Naive B cell (primary cell): ENCODE data around the gene RIMBP2. TPM values are rescaled to one million over a fixed set of nuclear protein-coding genes. Genes with fewer than 3 reads are reported as not detected.
"Not testable (repeated sequence)": the region's sequence is repeated elsewhere in the genome, so short reads cannot be mapped to it uniquely, and the experiment has no call there.

Experiments
- ATAC-seq, 2 donors: fragments of 150-1000 bp; cut with Tn5 transposase; 2 replicates each; pipeline ENCODE4 v1.10.0; 2021; ENCODE audit warnings: low read depth in 2 of 2, mild to moderate bottlenecking in 2 of 2, moderate library complexity in 2 of 2
- DNase-seq: peaks from one replicate; pipeline ENCODE4 v3.0.0; 2022
- H3K27ac Mint-ChIP-seq, 6 donors: one replicate each; pipeline ENCODE4 v1.8.0; 2020 to 2022; ENCODE audit warnings: mild to moderate bottlenecking in 6 of 6, mixed read lengths in 6 of 6, moderate library complexity in 5 of 6, inconsistent platforms in 2 of 6
- H3K27me3 Mint-ChIP-seq, 3 donors: one replicate each; pipeline ENCODE4 v1.8.0; 2021 to 2022; ENCODE audit warnings: mixed read lengths in 3 of 3, mild to moderate bottlenecking in 1 of 3
- H3K36me3 Mint-ChIP-seq, 2 donors: one replicate each; pipeline ENCODE4 v1.8.0; 2020 to 2022; ENCODE audit warnings: mixed read lengths in 2 of 2, inconsistent platforms in 1 of 2, mild to moderate bottlenecking in 1 of 2
- H3K4me1 Mint-ChIP-seq, 3 donors: one replicate each; pipeline ENCODE4 v1.8.0; 2020 to 2022; ENCODE audit warnings: mixed read lengths in 3 of 3, inconsistent platforms in 1 of 3, mild to moderate bottlenecking in 1 of 3, moderate library complexity in 1 of 3
- H3K4me3 Mint-ChIP-seq, 8 donors: one replicate each; pipeline ENCODE4 v1.8.0; 2020 to 2022; ENCODE audit warnings: mild to moderate bottlenecking in 8 of 8, mixed read lengths in 8 of 8, moderate library complexity in 8 of 8, inconsistent platforms in 2 of 8
- H3K9me3 Mint-ChIP-seq, 7 donors: one replicate each; pipeline ENCODE4 v1.8.0; 2020 to 2022; ENCODE audit warnings: mixed read lengths in 7 of 7, mild to moderate bottlenecking in 5 of 7, inconsistent platforms in 2 of 7, moderate library complexity in 1 of 7
- polyA plus RNA-seq, 6 donors: library from polyadenylated mRNA; unstranded; fragments of 300-500 nt; fragmentation: Illumina TruSeq; gene quantifications; one replicate each; pipeline ENCODE4 v1.2.3, GENCODE V29; 2021; ENCODE audit warnings: low read depth in 6 of 6

The RIMBP2 gene
- polyA plus RNA-seq, 6 donors from 2014 or later, result 0.04 TPM; not detected in 5

DNA sequence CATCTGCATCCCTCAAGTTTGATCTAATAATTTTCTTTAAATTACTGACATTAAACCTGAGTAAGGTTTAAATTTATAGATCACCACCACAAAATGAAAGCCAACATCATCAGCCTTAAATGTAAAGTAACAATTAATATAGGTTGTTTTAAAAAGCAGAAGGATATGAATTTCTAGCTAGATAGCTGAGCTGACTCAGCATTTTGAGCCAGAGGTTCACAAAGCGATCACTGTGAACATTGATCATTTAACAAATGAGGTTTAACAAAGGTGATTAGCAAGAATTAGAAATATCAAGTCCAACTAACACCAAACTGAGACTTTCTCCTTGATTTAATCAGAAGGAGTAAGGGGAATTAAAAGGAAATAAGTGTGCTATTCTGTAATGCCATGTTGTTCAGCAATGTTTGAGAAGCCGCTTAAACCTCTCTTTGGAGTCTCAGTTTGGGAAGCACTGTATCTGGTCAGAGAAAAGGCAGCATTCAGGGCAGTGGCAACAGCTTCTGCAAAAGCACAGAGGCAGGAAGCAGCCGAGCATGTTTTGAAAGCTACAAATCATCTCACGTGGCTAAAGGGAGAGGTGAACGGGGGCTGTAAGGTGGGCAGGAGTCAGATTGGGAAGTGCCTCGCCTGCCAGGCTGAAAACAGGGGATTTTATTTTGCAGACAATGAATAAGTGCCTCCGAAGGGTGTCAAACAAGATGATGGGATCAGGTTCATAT, 19.6 kb downstream of the RIMBP2 start:
- Mint-ChIP-seq H3K27ac (no peak overlapping the region), H3K9me3 (peaks cover 0 to 2% (median 0%) of the 10 kb centered on the region in 7 donors), H3K36me3 (no peaks in the 10 kb centered on the region), H3K4me1 (no peaks in the 10 kb centered on the region), H3K27me3 (peaks cover 23 to 50% (median 27%) of the 10 kb centered on the region in 3 donors), H3K4me3 (no peak overlapping the region)
- DNase-seq (no peak), ATAC-seq (no peak)

DNA sequence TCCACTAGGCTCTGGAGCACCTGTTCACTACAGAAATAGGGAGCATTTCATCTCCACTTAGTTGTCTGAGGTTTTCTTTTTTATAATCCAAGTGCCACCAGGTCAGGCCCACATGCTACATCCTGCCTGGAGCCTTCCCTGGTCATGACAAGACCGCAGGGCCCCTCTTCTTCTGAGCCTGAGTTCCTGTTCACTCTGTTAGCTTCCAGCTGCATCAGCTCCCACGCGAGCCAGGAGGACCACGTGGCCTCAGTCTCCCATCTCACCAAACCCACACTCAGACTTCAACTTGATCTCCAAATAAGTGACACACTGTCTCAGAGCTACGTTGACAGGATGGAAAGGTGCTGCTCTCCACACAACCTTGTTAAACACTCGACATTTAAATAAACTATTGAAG, 21.0 kb downstream of the RIMBP2 start:
- no peak overlapping the region for H3K4me3 Mint-ChIP-seq
- no peak for ATAC-seq
- no peak for DNase-seq
- no peaks in the 10 kb centered on the region for H3K36me3 Mint-ChIP-seq
- no peaks in the 10 kb centered on the region for H3K4me1 Mint-ChIP-seq
- peaks cover 0 to 2% (median 0%) of the 10 kb centered on the region in 7 donors for H3K9me3 Mint-ChIP-seq
- H3K27ac Mint-ChIP-seq, result no peak overlapping the region
- peaks cover 24 to 50% (median 27%) of the 10 kb centered on the region in 3 donors for H3K27me3 Mint-ChIP-seq

DNA sequence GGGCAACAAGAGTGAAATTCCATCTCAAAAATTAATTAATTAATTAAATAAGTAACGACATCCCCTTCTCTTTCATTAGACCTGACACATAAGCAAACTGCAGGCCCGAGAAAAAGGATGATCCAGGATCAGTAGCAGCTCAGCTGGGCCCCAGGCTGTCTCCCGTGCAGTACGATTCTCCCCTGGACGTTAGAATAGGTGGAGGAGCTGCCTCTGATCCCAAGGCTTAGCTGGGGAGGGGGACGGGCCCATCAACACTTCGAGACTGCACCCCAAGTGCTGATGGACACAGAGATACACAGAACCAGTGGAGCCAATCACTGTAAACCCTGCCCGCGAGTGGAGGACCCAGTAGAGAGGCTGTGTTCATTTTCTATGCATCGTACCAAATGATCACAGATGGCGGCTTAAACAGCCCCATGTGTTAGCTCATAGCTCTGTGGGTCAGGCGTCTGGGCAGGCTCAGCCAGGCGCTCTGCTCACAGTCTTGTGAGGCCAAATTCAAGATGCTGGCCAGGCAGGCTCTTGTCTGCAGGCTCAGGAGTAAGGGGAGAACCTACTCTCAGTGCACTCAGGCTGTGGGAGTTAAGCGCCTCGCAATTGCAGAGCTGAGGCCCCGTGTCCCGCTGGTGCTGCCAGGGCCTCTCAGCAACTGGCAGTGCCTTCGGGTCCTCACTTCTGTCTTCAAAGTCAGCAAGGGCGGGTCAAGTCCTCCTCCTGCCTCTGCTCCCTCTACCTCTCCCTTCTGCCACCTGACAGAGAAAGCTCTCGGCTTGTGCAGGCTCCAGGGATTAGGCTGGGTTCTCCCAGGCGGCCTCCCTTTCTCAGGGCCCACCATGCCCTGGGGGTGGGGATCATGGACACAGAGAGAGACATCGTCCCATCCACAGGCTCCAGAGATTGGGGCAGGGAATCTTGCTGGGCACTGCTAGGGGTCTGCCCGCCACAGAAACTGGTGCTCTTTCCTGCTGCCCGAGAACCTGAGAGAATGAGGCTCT, 26.4 kb downstream of the RIMBP2 start:
- H3K27me3 Mint-ChIP-seq, result peaks cover 11 to 36% (median 27%) of the 10 kb centered on the region in 3 donors
- H3K4me1 Mint-ChIP-seq, result no peaks in the 10 kb centered on the region
- H3K4me3 Mint-ChIP-seq, result no peak overlapping the region
- no peak overlapping the region for H3K27ac Mint-ChIP-seq
- H3K36me3 Mint-ChIP-seq, result no peaks in the 10 kb centered on the region
- no peak for DNase-seq
- no peaks in the 10 kb centered on the region for H3K9me3 Mint-ChIP-seq
- no peak for ATAC-seq

DNA sequence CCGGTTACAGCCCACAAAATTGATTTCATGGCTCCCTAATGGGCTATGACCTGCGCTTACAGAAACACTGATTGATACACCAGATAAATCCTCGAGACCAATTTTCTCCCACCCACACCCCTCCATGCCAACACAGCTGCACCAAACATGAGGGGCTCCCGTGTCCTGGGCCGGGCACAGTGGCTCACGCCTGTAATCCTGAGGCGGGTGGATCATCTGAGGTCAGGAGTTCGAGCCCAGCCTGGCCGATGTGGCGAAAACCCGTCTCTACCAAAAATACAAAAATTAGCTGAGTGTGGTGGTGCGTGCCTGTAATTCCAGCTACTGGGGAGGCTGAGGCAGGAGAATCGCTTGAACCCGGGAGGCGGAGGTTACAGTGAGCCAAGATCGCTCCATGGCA, 27.1 kb downstream of the RIMBP2 start:
- H3K9me3 Mint-ChIP-seq, H3K36me3 Mint-ChIP-seq, ATAC-seq, H3K27ac Mint-ChIP-seq, H3K4me3 Mint-ChIP-seq, H3K4me1 Mint-ChIP-seq, DNase-seq: not testable (repeated sequence)
- H3K27me3 Mint-ChIP-seq, result peaks cover 11 to 29% (median 21%) of the 10 kb centered on the region in 3 donors

DNA sequence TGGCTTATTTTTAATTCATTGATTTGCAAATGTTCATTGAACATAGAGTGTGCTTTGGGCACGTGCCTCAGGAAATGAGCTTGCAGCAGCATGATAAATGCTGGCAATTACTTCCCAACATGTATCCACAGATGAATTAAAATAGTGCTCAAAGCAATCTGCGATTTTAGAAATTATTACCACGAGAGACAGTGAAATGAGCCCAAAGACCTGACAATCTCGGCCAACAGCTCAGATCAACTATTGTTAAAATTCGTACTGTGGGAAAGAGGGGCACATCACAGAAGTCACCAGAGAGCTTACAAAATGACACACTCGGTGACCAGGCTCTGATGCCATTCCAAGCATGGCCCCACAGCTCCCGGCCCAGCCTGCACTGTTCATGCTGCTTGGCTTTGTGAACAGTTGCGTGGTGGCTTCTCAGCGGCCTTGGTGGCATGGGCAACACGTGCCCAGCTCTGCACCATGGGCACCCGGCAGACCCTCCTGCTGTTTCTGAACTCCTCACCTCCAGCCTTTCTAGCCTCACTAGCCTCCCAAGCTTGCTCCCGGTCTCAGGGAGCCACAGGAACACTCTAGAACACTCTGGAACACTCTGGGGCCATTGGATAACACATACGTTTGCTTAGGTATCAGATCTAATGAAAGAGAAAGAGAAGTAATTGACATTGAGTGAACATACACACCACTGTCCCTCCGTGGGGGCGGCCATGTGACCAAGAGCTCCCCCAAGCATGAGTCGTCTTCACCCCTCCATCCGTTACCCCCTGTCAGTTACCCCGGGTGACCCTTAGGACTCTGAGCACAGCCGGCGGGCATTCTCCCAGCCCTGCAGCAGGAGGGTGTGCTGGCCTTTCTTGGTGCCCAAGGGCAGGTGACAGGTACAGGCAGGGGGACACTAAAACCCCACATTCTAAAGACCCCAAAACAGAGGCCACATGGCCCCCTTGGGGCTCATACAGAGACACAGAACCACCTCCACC, 28.0 kb downstream of the RIMBP2 start:
- Mint-ChIP-seq H3K4me1 (no peaks in the 10 kb centered on the region), H3K27me3 (peaks cover 9 to 21% (median 21%) of the 10 kb centered on the region in 3 donors), H3K9me3 (no peaks in the 10 kb centered on the region), H3K27ac (no peak overlapping the region), H3K4me3 (no peak overlapping the region), H3K36me3 (no peaks in the 10 kb centered on the region)
- no peak for DNase-seq
- ATAC-seq, result no peak

DNA sequence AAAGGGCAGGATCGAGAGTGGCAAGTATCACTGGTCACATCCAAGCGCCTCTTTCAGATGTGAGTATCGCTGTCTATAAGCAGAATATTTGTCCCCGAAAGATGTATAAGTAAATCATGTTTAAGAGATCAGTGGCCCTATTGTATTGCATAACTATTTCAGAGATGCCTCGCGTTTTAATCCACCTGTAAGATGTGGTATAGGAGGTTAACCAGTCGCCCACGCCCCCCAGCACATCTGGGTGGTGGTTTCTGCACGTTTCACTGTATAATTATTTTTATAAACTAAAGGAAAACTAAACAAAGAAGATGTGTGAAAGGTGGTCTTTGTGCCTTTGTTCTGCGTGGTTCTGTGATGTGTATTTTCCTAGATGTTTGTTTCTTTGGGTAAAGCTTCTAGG, 28.9 kb downstream of the RIMBP2 start:
- H3K9me3 Mint-ChIP-seq, result peaks cover 0 to 3% (median 0%) of the 10 kb centered on the region in 7 donors
- H3K4me1 Mint-ChIP-seq, result no peaks in the 10 kb centered on the region
- H3K4me3 Mint-ChIP-seq, result no peak overlapping the region
- no peak overlapping the region for H3K27ac Mint-ChIP-seq
- no peak for ATAC-seq
- peaks cover 6 to 17% (median 13%) of the 10 kb centered on the region in 3 donors for H3K27me3 Mint-ChIP-seq
- H3K36me3 Mint-ChIP-seq, result no peaks in the 10 kb centered on the region
- no peak for DNase-seq

DNA sequence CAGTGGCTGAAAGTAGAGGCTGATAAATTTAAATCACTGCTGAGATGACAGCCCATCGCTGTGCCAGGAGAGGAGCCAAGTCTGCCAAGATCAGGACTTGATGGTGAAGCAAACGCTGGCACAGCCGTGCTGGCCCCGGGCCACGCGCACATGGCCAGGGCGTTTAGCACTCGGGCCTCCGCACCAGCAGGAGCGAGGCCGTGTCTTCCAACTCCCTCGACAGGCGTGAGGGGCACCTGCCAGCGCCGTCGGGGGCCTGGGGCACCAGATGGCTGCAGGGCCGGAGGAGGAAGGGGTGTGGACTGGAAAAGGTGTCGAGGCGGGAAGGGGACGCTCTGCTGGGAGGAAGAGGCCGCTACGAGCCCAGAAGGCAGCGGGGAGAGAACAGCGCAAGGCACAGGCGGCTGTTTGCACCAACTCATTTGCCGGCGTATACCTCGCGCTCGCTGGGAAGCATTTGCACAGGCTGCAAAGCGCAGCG, 29.5 kb downstream of the RIMBP2 start:
- no peak overlapping the region for H3K27ac Mint-ChIP-seq
- peaks cover 1 to 17% (median 13%) of the 10 kb centered on the region in 3 donors for H3K27me3 Mint-ChIP-seq
- no peaks in the 10 kb centered on the region for H3K4me1 Mint-ChIP-seq
- H3K36me3 Mint-ChIP-seq, result no peaks in the 10 kb centered on the region
- ATAC-seq (no peak), DNase-seq (no peak)
- peaks cover 0 to 3% (median 0%) of the 10 kb centered on the region in 7 donors for H3K9me3 Mint-ChIP-seq
- H3K4me3 Mint-ChIP-seq, result no peak overlapping the region

DNA sequence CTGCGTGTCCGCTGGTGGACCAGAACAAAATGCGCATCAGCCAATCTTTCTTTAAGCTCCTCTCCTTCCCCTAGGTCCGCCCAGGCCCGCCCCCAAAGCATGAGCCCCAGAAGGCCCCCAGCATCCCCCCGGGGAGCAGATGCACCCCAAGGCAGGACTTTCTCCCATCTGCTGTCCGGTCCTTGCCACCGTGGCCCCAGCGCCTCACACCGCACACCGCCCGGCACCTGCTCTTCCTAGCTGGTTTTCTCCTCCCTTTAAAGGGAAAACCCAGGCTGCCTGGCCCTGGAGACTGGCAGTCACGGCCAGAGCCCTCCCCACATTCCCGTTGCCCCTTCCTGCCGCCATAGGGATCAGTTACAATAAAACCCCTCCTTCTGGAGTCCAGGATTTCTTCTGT, 30.2 kb downstream of the RIMBP2 start:
- H3K27ac Mint-ChIP-seq, result no peak overlapping the region

DNA sequence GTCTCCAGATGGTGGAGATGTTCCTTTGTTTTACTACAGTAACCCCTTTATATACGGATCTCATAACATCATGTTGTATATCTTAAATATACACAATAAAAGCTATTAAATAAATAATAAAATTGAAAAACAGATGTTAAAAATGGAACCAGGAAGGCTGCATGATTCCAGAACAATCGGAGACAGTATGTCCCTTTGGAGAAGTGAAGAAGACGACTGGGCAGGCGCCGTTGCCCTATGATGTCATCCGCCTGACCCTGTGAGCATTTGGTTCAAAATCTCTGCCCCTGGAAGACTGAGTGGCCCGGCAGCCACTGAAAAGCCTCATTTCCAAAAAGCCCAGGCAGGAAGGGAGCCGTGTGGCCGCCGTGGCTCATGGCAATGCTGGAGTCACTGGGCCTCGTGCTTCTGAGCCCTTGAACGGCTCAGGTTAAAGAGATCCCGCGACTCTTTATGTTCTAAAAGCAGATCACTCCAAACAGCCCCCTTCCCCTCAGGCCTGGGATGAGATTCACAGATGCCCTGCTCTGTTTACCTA, 30.8 kb downstream of the RIMBP2 start:
- no peak for ATAC-seq
- peaks cover 0 to 17% (median 13%) of the 10 kb centered on the region in 3 donors for H3K27me3 Mint-ChIP-seq
- no peak for DNase-seq
- no peak overlapping the region for H3K4me3 Mint-ChIP-seq
- peaks cover 0 to 3% (median 0%) of the 10 kb centered on the region in 7 donors for H3K9me3 Mint-ChIP-seq
- H3K4me1 Mint-ChIP-seq, result no peaks in the 10 kb centered on the region
- H3K36me3 Mint-ChIP-seq, result no peaks in the 10 kb centered on the region
- no peak overlapping the region for H3K27ac Mint-ChIP-seq

More for the DNA sequence above, 30.2 kb downstream of the RIMBP2 start:
- peaks cover 0 to 3% (median 0%) of the 10 kb centered on the region in 7 donors for H3K9me3 Mint-ChIP-seq
- peaks cover 0 to 17% (median 13%) of the 10 kb centered on the region in 3 donors for H3K27me3 Mint-ChIP-seq
- no peak overlapping the region for H3K4me3 Mint-ChIP-seq
- DNase-seq (no peak), ATAC-seq (no peak)
- H3K4me1 Mint-ChIP-seq, result no peaks in the 10 kb centered on the region
- no peaks in the 10 kb centered on the region for H3K36me3 Mint-ChIP-seq

DNA sequence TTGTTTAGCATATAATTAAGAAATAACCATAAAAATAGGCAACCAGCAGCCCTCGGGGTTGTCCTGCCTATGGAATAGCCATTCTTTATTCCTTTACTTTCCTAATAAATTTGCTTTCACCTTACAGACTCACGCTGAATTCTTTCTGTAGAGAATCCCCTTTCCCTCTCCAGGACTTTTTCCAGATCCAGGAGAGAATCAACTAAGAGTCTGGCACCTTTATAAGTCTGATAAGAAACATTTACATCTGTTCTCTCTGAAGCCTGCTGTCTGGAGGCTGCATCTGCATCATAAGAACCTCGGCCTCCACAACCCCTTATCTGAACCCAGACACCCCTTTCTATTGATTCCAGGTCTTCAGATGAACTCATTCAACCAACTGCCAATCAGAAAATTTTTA, 32.3 kb downstream of the RIMBP2 start:
- Mint-ChIP-seq H3K36me3 (no peaks in the 10 kb centered on the region), H3K27me3 (peaks cover 0 to 17% (median 13%) of the 10 kb centered on the region in 3 donors), H3K4me1 (no peaks in the 10 kb centered on the region), H3K4me3 (no peak overlapping the region), H3K9me3 (peaks cover 0 to 3% (median 0%) of the 10 kb centered on the region in 7 donors), H3K27ac (no peak overlapping the region)
- ATAC-seq (no peak), DNase-seq (no peak)

DNA sequence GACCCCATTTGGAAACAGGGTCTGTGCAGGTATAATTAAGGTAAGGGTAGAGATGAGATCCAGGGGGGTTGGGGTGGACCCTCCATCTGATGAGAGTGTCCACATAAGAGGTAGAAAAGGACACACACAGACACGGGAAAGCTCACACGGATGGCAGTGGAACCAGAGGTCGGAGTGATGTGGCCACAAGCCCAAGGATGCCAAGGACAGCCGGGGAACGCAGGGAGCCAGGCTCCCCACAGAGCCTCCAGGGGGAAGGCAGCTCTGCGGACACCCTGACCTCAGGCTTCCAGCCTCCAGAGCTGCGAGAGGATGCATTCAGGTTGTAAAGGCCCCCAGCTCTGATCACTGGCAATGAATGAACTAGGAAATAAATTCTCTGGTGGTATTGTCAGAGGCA, 33.0 kb downstream of the RIMBP2 start:
- Mint-ChIP-seq H3K27ac (no peak overlapping the region), H3K4me3 (no peak overlapping the region), H3K27me3 (peaks cover 0 to 13% (median 11%) of the 10 kb centered on the region in 3 donors), H3K4me1 (no peaks in the 10 kb centered on the region), H3K9me3 (peaks cover 0 to 3% (median 0%) of the 10 kb centered on the region in 7 donors), H3K36me3 (no peaks in the 10 kb centered on the region)
- ATAC-seq (no peak), DNase-seq (no peak)

DNA sequence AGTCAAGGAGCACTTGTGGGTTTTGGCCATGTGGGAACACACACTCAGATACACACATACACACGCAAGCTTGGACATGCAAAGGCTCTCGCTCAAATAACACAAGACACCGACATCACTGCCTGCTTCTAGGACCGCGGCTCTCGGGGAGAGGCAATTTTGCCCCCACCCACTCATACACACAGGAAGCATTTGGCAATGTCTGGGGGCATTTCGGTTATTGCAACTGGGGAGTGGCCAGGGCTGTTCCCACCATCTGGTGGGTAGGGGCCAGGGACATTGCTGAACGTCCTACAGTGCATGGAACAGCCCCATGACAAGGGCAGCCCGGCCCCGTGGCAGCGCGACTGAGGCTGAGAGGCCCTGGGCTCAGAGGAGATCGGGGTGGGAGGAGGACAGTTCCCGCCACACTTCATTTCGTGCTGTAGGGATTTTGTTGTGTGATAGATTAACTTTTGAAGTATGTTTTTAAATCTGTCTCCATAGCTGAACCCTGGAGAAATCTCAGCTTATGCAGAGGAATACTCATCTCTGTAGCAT, 35.6 kb downstream of the RIMBP2 start:
- DNase-seq, result no peak

More for the DNA sequence above, 35.6 kb downstream of the RIMBP2 start:
- no peak for ATAC-seq
- Mint-ChIP-seq H3K27ac (no peak overlapping the region), H3K9me3 (peaks cover 0 to 12% (median 4%) of the 10 kb centered on the region in 7 donors), H3K27me3 (peaks cover 0 to 3% (median 0%) of the 10 kb centered on the region in 3 donors), H3K4me1 (no peaks in the 10 kb centered on the region), H3K4me3 (no peak overlapping the region), H3K36me3 (no peaks in the 10 kb centered on the region)
